Stimulated activated CD4-positive, alpha-beta T cell treated with anti-CD3 and anti-CD28 coated beads, TNF-alpha, amount 100 ng/mL, for 48 hours (primary cell): ENCODE results near the gene DAAM2.

Experiments used
- DNase-seq, 3 donors: peaks; one replicate each; pipeline ENCODE4 v3.0.0-alpha.2; 2020; ENCODE audit warnings: low read depth in 3 of 3

DAAM2 gene

DNA sequence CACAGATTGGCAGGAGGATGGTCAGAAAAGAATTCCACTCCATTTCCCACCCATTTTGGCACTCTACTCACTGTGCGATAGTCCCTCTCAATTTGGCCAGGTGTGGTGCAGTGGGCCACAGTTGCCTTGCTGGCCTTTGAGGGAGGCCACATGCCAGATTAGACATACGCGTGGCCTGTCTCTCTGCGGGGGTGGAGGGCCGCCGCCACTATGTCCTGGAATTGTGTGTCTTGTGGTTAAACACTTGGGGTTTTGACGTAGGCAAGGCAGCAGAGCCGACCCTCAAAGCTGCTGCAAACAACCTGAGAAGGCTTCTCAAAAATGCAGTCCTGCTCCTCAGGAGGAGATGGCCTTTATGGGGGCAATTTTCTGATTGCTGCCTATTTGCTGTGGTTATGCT, 4.9 kb upstream of the DAAM2 start:
- no peak for DNase-seq

DNA sequence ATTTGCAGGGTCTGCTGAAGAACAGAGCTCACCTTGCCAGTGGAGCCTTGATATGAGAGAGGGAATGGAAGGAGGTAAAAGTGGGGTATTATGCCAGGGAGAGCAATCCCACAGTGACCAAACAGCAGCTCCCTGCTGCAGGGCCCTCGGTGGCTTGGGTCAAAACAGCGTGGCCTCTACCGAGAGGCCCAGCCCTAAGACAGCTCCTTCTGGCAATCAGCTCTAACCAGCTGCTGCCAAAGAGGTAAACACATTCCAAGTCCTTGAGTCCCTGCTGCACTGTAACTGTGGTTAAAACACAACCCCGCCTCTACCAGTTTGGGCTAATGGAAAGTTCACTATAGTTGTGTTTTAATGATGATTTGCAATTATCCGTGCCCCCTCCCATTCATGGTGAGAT, 1.4 kb upstream of the DAAM2 start:
- no peak for DNase-seq

DNA sequence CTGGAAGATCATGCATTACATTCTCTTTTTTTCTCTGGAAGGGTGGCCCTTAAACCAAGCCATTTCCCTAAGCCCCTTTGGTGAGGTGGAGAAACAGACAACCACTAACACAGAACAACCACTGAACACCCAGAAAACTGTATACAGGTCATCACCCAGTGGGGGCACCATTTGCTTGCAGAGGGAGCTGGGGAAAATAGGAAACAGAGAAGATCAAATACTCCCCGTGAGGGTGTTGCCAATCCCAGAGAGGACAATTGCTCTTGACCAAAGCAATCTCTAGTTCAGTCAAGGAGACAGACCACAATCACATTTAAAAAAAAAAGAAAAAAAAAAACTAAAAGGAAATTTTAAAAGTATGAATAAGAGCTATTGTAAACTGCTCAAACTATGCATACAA, 865 bp upstream of the DAAM2 start:
- no peak for DNase-seq

DNA sequence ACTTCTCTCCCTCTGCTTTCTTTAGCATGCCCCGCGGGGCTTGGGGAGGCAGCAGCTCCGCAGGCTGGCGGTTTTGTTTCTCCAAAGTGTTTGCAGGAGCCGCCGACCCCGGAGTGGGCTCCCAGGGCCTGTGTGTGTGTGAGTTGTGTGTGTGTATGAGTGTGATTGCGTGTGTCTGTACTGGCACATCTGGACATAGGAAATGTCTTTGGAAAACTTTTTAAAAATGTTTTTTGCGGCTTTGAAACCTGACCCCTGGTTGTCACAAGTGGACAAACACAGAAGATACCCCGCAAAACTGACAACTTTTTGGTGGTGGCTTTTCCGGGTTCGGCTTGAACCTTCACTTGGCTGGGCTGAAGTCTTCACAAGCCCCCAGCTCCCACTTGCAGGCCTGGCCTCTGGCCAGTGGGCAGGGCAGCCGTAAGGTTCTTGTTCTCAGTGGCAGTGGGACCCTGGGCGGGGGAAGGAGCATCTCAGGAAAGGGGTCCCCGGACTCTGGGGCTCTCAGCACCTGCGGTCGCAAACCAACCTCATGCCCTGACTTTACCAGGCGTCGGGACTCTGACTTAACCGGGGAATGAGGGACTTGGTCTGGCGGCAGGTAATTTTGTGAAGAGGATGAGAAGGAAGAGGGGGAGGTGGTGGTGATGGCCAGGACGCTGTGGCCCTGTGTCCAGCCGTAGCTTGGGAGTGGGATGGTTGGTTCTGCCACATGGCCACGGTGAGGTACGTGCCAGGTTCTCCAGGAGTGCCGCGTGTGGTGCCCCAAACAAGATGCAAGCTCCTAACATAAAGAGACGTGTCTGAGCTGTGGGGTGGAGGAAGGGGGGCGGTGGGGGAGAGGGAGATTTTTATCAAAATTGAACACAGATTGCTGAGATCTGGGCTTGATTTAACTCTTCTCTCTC, 619 bp downstream of the DAAM2 start:
- no peak for DNase-seq

DNA sequence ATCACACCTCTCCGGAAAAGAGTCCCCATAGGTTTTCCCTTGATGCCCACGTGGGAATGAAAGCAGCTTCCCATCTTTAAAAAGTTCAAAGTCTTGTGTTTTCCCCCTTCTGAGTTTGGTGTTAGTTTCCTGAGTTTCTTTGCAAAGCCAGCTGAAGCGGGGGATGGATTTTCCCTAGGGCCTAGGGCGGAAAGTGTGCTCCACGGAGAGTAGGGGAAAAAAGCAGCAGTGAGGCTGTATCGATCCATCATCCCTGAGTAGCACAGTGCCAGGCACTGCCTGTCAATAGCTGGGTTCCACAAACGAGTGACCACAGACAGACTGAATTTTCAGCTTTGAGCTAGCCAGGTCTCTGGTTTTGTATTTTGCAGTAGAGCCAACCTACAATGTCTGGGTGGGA, 1.3 kb downstream of the DAAM2 start:
- no peak for DNase-seq

DNA sequence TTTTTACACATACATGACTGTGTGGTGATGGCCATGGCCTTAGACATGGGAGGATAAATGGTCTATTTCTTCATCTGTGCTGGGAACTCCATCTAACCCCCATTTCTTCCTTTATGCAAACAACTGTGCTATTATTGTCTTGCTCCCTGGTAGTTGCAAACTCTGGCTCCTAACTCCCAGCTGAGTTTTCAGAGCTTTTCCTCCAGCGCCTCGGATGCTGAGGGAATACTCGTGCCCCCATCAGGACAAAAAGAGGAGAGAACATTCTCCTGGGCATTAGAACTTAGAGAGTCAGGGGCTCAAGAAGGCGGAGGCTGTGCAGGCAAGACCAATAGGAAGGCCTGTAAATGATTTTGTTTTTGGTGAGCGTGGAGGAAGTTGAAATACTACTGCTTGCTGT, 2.1 kb downstream of the DAAM2 start:
- DNase-seq = no peak

DNA sequence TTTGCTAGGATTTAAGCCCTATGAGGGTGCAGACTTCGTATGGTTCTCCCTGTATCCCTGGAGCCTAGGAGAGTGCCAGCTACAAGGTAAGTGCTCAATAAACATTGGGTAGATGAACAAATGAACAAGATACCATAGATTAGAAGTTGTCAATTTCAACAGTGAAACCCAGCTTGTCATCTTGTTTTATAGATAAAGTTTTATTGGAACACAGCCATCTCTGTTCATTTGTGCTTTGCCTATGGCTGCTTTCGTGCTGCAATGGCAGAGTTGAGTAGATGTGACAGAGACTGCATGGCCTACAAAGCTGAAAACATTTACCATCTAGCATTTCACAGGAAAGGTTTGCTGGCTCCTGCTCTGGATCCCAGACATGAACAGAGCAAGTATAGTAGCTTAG, 5.6 kb downstream of the DAAM2 start:
- DNase-seq = no peak

DNA sequence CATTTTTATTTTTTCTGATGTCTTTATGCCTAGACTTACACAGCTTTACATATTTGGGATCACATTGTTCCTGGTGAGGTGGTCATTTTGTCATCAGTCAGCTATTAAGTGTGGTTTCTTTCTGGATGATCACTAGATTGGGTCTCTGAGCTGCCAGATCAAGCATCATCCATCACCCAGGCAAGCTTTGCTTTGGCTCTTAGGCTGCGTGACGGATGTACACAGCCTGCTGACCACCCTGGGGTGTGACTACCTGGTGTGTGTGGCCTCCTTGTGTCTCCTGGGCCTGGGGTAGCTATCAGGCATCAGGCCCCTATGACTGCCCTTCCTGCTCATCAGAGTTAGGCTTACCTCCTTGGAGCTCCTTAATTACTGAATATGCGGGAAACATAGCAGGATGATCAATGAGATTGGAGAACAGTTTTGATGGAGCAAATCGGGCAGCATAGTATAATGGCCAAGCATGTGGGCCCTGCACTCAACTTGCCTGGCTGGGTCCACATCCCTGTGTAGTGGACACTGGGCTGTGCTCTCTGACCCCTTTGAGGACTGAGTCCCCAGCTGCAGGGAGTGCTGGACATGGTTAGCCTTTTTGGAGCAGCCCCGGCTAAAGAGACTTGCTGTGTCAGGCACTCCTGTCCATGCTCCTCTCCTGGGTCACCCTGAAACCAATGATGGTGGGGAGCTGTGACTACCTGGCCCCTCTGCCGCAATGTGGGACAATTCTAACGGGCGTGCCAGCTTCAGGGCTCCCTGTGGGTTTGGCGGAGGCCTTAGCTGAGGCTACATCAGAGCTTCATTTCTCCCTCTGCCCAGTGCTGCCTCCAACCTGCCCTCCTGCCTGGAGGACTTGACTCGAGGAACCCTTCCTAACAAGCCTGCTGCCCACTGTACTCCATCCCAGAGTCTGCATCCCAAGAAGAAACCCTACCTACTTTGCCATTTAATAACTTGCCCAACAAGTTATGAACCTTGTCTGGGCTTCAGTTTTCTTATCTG, 8.2 kb downstream of the DAAM2 start:
- no peak for DNase-seq

DNA sequence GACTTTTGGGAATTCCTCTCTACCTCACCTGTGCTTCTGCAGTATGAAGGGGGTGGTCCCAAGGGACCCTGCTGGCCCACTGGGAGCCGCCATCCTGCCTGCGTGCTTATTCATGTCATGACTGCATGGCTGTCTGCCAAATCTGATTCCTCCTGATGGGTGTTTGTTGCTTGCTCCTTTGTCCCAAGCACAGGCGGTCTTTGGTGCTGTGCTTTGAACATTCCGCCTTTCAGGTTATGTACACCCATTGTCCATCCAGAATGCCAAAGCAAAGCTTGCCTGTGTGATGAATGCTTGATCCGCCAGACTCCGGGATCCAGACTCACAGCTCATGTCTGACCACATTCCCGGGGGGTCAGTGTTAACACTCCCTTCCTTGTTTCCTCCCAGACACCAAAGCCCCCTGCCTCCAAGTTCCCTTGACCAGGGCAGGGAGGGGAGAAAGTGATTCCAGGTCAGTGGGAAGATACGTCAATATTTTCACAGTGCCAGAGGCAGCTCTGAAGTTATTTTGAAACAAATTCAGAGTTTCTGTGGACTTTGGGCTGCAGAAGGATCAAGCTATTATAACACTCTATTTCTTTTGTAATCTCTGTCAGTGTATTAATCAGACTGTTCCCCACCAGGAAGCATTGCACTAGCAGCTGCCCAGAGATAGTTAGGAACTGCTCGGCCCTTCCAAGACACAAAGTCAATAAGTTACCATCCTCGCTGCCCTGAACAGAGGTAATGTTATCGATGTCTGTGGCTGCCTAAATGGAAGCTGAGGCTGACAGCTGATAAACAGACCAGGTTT, 9.5 kb downstream of the DAAM2 start:
- DNase-seq = no peak

DNA sequence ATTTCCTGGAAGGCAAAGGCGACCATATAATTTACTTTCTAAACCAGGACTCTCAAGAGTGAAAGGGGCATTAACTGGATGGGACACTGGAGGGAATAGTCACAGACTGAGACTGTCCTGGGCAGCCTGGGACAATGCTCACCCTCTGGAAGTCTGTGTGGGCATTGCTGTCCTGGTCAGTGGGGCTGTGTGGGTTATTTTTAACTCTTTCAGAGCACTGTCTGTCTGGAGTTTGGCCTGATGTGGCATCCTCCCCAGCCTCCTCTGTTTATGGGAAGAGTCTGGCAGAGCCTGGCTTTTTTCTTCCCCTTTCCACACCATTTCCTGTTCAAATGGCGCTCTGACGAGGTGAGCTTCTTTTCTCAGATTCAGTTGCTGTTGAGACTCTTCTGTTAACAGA, 11.7 kb downstream of the DAAM2 start:
- DNase-seq = no peak

DNA sequence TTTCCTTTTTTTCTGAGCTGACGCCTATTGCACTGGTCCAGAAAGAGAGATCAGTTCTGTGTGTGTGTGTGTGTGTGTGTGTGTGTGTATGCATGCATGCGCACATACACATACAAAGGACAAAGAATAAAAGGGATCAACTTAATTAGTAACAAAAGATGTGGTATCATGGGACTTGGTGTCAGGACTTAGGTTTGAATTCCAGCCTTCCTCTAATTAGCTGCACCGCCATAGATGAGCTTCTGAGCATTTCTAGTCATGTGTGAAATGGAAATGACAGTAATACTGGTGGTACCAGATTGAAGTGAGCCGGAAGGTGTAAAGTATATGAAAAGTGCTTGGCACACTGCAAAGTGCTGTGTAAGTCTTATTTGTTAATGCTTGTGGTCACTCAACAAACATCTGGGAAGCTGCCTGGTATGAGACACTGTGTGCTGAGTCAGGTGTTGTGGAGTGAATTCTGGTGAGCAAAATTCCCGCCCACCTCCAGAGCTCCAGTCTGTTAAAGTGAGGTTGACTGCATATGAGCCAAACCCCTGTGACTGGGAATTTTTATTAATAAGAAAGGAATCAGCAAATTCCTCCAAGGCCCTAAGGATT, 12.4 kb downstream of the DAAM2 start:
- no peak for DNase-seq

DNA sequence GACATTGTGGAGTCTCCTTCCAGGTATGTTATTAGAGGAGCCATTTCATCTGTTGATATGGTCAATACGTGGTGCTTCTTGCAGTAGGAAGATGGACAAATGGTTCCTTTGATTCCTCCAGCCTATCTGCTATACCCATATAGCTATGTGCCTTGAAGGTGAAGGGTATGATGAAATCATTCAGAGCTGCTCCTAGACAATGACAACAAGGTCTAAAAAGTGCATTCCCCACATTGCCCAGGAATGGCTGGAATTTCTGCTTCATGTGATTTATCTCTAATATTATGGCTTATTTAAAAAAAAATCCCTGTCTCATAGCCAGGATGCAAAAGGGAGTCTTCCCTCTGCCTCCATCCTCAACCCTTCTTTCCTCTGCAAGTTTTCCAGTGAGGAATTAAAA, 14.1 kb downstream of the DAAM2 start:
- no peak for DNase-seq

DNA sequence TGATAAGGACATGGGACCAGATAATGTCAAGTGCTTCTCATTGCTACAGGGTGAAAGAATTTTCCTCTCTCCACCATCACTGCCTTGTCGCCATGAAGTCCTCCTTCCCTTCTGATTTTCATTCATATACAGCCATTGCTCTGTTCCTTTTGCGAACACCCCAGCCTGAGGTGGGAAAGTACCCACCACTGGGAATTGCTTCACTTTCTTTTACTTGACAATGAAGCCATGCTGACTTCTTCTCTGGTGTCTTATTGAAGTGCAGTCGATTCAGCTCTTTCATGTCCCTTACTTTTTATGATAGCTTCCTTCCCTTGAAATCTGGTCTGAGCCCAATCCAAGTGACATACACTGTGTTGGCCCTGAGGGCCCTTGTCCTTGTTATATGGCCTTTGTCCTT, 16.2 kb downstream of the DAAM2 start:
- DNase-seq = no peak

DNA sequence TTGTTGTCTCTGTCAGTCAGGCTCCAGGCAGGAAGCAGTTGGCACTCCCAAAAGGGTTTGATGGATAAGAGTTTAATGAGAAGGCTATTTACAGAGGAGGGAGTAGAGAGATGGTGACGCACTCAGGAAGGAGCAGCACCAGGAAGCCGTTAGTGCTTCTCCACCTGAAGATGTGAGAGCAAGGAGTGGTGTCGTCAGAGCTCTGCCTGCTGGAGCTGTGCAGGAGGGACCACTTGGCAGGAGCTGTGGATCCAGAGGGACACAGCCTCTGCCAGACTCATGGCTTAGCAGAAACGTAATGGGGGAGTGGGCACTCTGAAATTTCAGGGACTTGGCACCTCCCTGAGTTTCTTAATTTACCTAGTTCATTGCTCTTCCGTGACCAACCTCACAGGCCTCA, 16.8 kb downstream of the DAAM2 start:
- DNase-seq = no peak

DNA sequence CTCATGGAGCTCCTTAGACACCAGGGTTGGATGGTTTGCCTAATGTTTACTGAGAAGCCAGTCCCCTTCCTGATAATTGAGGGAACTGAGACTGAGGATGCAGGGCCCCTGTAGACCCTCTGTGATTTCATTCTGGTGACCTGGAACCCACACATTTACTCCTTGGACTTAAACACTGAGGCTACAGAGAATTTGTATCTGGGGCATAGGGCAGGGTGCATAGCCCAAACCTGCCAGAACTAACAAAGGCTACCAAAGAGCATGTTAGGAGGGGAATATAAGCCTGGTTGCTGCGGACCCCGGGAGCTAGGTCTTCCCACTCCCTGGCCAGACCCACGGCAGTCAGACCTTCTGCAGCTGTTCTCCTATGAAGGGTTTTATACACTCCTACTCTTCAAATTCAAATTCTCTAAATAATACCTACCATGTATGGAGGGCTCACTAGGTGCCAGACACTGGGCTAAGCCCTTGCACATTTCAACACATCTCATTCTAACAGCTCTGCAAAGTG, 19.7 kb downstream of the DAAM2 start:
- no peak for DNase-seq

DNA sequence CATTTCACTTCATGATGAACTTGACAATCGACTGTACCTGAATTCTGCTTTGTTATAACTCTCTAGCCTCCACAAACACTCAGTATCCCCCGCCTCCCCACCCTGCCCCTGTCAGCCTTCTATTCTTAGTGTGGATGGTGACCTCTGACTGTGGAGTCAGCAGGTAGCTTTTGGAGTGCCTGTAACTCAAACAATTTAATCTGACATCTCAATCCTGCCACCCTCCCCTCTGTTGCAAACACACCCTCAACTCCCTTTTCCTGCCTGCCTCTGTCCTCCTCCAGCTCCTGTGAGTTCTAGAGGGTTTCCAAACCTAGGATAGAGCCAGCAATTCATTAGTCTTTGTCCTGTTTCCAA, 20.3 kb downstream of the DAAM2 start:
- DNase-seq = no peak

DNA sequence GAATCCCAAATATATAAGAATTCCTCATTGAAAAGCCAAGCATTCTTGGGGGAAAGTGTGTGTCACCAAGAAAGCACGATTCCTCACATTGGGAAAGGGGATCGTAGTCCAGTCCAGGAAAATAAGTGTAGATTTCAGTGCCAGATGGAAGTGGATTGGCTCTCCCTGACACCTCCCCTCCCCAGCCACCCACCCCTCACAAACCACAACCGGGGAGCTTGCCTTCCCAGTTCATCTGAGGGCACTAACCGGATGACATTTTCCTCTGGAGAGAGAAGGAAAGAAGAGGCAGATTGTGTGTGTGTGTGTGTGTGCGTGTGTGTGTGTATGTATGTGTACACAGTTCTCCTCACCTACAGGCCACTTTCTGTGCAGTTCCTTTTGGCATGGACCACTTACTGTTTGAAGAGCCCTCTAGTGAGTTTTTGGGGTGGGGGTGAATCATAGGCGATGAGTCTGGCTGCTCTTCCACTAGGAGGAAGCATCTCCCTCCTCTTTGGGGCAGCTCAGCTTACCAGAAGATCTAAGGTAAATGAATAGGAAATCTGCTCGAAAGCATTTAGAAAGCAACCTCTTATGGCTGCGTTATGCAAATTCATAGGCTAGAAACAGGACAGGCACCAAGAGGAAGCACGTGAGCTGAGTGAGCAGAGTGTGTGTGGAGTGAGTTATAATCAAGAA, 20.8 kb downstream of the DAAM2 start:
- no peak for DNase-seq

DNA sequence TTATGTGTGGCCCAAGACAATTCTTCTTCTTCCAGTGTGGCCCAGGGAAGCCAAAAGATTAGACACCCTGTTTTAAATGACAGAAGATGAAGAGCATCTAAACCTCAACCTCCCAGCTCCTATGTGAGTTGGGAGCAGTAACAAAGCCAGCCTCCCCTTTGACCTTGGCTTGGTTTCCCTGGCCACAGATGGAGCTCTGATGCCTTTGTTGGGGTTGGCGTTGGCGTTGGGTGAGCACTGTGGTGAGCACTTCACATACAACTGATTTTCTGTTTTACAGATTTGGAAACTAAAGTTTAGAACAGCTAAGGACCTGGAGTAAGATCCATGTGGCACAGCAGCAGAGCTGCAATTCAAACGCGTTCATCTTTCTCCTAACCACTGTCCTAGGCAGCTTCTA, 22.1 kb downstream of the DAAM2 start:
- DNase-seq = no peak

DNA sequence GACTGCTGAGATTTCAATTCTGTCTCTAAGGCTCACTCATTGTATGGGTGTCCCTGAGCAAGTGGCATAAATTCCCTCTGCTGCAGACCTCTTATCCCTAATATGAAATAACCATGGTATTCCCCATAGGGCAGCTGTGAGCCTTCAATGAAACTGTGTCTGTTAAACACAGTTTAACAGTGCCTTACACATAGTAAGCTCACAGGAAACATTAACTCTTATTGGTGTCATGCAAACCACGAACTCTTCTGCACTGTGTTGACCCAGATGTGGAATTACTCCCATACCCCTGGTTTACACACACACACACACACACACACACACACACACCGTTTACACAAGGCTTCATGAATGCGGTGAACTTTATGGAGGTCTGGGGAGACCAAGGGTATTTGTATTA, 23.2 kb downstream of the DAAM2 start:
- DNase-seq = no peak

DNA sequence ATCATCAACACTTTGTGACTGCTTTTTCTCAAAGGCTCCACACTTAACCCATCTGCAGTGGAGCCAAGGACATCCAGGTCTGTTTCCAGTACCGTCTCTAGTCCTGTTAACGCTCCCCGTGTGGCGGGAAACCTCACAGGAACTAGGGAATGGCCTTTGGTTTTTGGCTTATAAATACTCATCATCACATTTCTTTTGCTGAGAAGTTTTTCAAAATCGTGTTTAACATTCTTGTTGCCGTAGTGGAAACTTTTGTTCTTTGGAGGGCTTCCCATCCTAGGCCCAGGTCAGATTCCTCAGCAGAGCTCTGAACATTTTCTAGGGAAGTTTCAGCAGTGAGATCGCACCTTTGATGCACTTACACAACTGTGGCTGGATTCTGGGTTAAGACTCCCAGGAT, 24.6 kb downstream of the DAAM2 start:
- DNase-seq = no peak

DNA sequence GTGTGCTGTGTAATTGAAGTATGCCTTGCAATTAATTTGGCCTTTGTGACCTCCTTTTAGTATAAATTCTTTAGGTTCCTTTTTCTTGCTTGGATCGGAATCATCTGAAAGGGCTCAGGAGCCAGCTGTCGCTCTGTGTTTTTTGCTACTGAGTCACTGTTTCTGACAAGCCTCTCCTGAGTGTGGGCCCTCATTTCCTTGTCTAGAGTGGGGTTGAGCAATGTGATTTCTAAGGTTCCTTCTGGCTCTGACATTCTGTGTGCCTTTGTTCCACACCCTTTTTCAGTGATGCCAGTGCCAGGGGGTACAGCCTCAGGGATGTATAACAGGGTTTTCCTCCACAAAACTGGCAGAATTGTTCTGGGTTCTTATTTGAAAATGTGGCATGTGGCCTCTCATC, 26.5 kb downstream of the DAAM2 start:
- DNase-seq = no peak
